Breast epithelium (tissue), 3 donors: Measurements from ENCODE around the gene SPINK8.
"Not testable (repeated sequence)": the region's sequence is repeated elsewhere in the genome, so short reads cannot be mapped to it uniquely, and the experiment has no call there.

Source experiments
- POLR2A ChIP-seq: fragments of 450-650 bp; IDR thresholded peaks from one replicate; pipeline ENCODE4 v1.6.1; 2016; ENCODE audit warnings: antibody characterized with exemption, mild to moderate bottlenecking, moderate library complexity
- POLR2AphosphoS5 ChIP-seq, 3 donors: sonication (generic); formaldehyde crosslinking; IDR thresholded peaks; one replicate each; pipeline ENCODE4 v1.6.1; 2017; ENCODE audit warnings: antibody characterized with exemption in 3 of 3
- TF ChIP-seq, protein P1 (sequence below), 3 donors: fragments of 450-650 bp; IDR thresholded peaks; one replicate each; pipeline ENCODE4 v1.5.1; 2016 to 2017; ENCODE audit warnings: antibody characterized with exemption in 3 of 3, mild to moderate bottlenecking in 3 of 3, moderate library complexity in 3 of 3

DNA sequence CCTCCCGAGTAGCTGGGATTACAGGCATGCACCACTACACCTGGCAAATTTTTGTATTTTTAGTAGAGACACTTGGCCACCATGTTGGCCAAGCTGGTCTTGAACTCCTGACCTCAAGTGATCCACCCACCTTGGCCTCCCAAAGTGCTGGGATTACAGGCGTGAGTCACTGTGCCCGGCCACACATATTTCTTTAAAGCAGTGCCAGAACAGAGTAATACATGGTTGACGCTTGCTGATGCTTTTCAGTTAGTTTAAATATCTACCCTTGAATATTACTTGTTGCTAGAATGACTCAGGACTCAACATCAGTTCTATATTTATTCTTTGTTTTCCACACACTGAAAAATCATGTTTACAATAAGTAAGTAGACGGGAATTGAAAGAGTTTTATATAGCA is 4.1 kb upstream of the SPINK8 start:
- TF ChIP-seq, protein P1, sequence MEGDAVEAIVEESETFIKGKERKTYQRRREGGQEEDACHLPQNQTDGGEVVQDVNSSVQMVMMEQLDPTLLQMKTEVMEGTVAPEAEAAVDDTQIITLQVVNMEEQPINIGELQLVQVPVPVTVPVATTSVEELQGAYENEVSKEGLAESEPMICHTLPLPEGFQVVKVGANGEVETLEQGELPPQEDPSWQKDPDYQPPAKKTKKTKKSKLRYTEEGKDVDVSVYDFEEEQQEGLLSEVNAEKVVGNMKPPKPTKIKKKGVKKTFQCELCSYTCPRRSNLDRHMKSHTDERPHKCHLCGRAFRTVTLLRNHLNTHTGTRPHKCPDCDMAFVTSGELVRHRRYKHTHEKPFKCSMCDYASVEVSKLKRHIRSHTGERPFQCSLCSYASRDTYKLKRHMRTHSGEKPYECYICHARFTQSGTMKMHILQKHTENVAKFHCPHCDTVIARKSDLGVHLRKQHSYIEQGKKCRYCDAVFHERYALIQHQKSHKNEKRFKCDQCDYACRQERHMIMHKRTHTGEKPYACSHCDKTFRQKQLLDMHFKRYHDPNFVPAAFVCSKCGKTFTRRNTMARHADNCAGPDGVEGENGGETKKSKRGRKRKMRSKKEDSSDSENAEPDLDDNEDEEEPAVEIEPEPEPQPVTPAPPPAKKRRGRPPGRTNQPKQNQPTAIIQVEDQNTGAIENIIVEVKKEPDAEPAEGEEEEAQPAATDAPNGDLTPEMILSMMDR (IDR thresholded peaks at IDR 0.05) = not testable (repeated sequence)
- not testable (repeated sequence) for TF ChIP-seq POLR2A; POLR2AphosphoS5 (IDR thresholded peaks at IDR 0.05)
